ENCODE measurements around the gene ALDH1L1. TPM values are rescaled to one million over a fixed set of nuclear protein-coding genes. Genes with fewer than 3 reads are reported as not detected.

Gene ALDH1L1
- total and polyA plus RNA-seq, 2 of the 13 experiments (the other 11 are each of a cell fraction or from before 2014, with no cell fraction given), result 11.2 to 28.7 TPM

GRCh38 chr3:126194713-126195305 is 14.4 kb upstream of the ALDH1L1 start:
- Histone ChIP-seq H3K4me2 (ENCODE audit: low read depth, low read length) (no peak overlapping the region), H3K79me2 (ENCODE audit: insufficient read depth, low read length) (no peaks in the 10 kb centered on the region), H4K20me1 (ENCODE audit: insufficient read depth, low read length) (no peaks in the 10 kb centered on the region), H3K27ac (ENCODE audit: extremely low read length, insufficient read depth, low read length) (no peak overlapping the region), H3K4me1 (ENCODE audit: insufficient read depth, low read length) (0 out of 2 replicates have a peak, but pooled peaks cover under 1% of the 10 kb centered on the region), H3K9me3 (ENCODE audit: low read length) (peaks cover 50% of the 10 kb centered on the region), H3K9ac (ENCODE audit: insufficient read depth, low read depth, low read length) (no peak overlapping the region), H3K4me3 (replicated peaks in 1 of 3; ENCODE audit: insufficient read depth in 1 of 3, low read depth in 2 of 3, low read length in 3 of 3) (no peak overlapping the region), H3K36me3 (replicated peaks in 1 of 2; ENCODE audit: control insufficient read depth in 1 of 2, insufficient read depth in 2 of 2, low read length in 2 of 2) (no peaks in the 10 kb centered on the region), H2AFZ (ENCODE audit: low read length) (no peak overlapping the region), H3K27me3 (ENCODE audit: control insufficient read depth in 1 of 2, insufficient read depth in 2 of 2, low read length in 2 of 2) (no peaks in the 10 kb centered on the region)
- DNase-seq (ENCODE audit: low spot score), result no peak
- ChIA-PET POLR2A (no interaction called here), CTCF (ENCODE audit: low intra/inter-chr PET ratio, low total read pairs) (no interaction called here)
- TF ChIP-seq ZNF280D (CRISPR knock-in tag; IDR thresholded peaks at IDR 0.05) (peak; percentile 47; the same call in 1 of the 2 replicates), ZNF562 (CRISPR knock-in tag; IDR thresholded peaks at IDR 0.05; ENCODE audit: borderline replicate concordance) (no peak), ZNF724P (CRISPR knock-in tag; IDR thresholded peaks at IDR 0.05; ENCODE audit: borderline replicate concordance) (peak; percentile 80; the same call in 1 of the 2 replicates), ZFP62 (CRISPR knock-in tag; IDR thresholded peaks at IDR 0.05) (no peak), ZFP36 (IDR thresholded peaks at IDR 0.05; ENCODE audit: borderline replicate concordance, low read depth, low read length, partially characterized antibody) (peak; percentile 92), ZNF770 (CRISPR knock-in tag; IDR thresholded peaks at IDR 0.05) (no peak), NR2F1 (CRISPR knock-in tag; IDR thresholded peaks at IDR 0.05) (no peak), TOPORS (CRISPR knock-in tag; IDR thresholded peaks at IDR 0.05) (0 out of 2 replicates have a peak, but pooled peaks have one; percentile 47), PAXIP1 (CRISPR knock-in tag; conservative IDR thresholded peaks at IDR 0.05) (no peak)
- WGBS (ENCODE audit: low lambda C conversion rate), result 85% methylated on average over 1 of the region's 1 CpG
- no peak for FAIRE-seq
- BruUV-seq (replicated peaks), result no TSS peak
- intact Hi-C loops (cut with micrococcal nuclease; ENCODE audit: unreplicated experiment) (no loop called here), in situ Hi-C loops (cut with HindIII; ENCODE audit: extremely low pct_ligation_motif_present, low pct_unique_long_range_greater_than_20kb) (loop anchor here (10.0 kb wide), 1 partner anchor 60 kb away; no protein-coding TSS in a partner anchor)
- ATAC-seq, result no peak

Measured in HepG2 (cell line).